GM23338 (cell line): ENCODE results near the gene TPM1. TPM values are rescaled to one million over a fixed set of nuclear protein-coding genes. Genes with fewer than 3 reads are reported as not detected.
A peak's percentile ranks its signal among the peaks of the same experiment; 100 is the strongest.

ENCODE experiments used
- ATAC-seq: fragments of 200-7000 bp; cut with Tn5 transposase; 3 replicates; pipeline ENCODE4 v1.9.1; 2020
- DNase-seq: peaks from one replicate; pipeline ENCODE4 v3.0.0-alpha.2; 2015; ENCODE audit warnings: low spot score
- H2AFZ ChIP-seq: fragments of 200-600 bp; sonication (generic); 2 replicates; pipeline ENCODE4 v1.8.0; 2016; ENCODE audit warnings: antibody characterized with exemption, mild to moderate bottlenecking, moderate library complexity
- H3F3A ChIP-seq: fragments of 200-600 bp; sonication (generic); replicated peaks from 2 replicates; pipeline ENCODE4 v1.8.0; 2017; ENCODE audit warnings: antibody characterized with exemption, mixed run types, low read depth
- H3K27ac ChIP-seq: fragments of 200-600 bp; sonication (generic); 2 replicates; pipeline ENCODE4 v1.6.1; 2016; ENCODE audit warnings: low read depth
- H3K27me3 ChIP-seq: fragments of 200-600 bp; sonication (generic); 2 replicates; pipeline ENCODE4 v1.8.0; 2016; ENCODE audit warnings: mild to moderate bottlenecking, mixed run types, moderate library complexity; ENCODE audit not compliant: insufficient read depth
- H3K36me3 ChIP-seq: fragments of 200-600 bp; sonication (generic); 2 replicates; pipeline ENCODE4 v1.8.0; 2016; ENCODE audit warnings: mild to moderate bottlenecking; ENCODE audit not compliant: insufficient read depth
- H3K4me1 ChIP-seq: fragments of 200-600 bp; sonication (generic); 2 replicates; pipeline ENCODE4 v1.8.0; 2016; ENCODE audit warnings: mild to moderate bottlenecking, moderate library complexity; ENCODE audit not compliant: insufficient read depth
- H3K4me2 ChIP-seq: fragments of 200-600 bp; sonication (generic); 2 replicates; pipeline ENCODE4 v1.7.1; 2017; ENCODE audit warnings: mixed run types
- H3K4me3 ChIP-seq: fragments of 200-600 bp; sonication (generic); 2 replicates; pipeline ENCODE4 v1.6.1; 2016; ENCODE audit warnings: mixed run types
- H3K79me2 ChIP-seq: fragments of 200-600 bp; sonication (generic); replicated peaks from 2 replicates; pipeline ENCODE4 v1.8.0; 2017; ENCODE audit warnings: mild to moderate bottlenecking; ENCODE audit not compliant: insufficient read depth
- H3K9me2 ChIP-seq: fragments of 200-600 bp; sonication (generic); 2 replicates; pipeline ENCODE4 v1.8.0; 2017; ENCODE audit not compliant: insufficient read depth
- H4K20me1 ChIP-seq: fragments of 200-600 bp; sonication (generic); replicated peaks from 2 replicates; pipeline ENCODE4 v1.8.0; 2017; ENCODE audit warnings: mild to moderate bottlenecking; ENCODE audit not compliant: insufficient read depth
- H3K27ac Mint-ChIP-seq: 2 replicates; pipeline ENCODE4 v1.8.0; 2020; ENCODE audit warnings: inconsistent platforms, mild to moderate bottlenecking, moderate library complexity, mixed read lengths
- H3K27me3 Mint-ChIP-seq: 3 replicates; pipeline ENCODE4 v1.8.0; 2022; ENCODE audit warnings: low read depth, mild to moderate bottlenecking, moderate library complexity, mixed read lengths, inconsistent platforms; ENCODE audit not compliant: insufficient read depth, poor library complexity
- H3K36me3 Mint-ChIP-seq: 3 replicates; pipeline ENCODE4 v1.8.0; 2021; ENCODE audit warnings: low read depth, mild to moderate bottlenecking, inconsistent platforms, moderate library complexity, mixed read lengths
- H3K4me1 Mint-ChIP-seq: 3 replicates; pipeline ENCODE4 v1.8.0; 2020; ENCODE audit warnings: mild to moderate bottlenecking, inconsistent platforms, mixed read lengths
- H3K4me3 Mint-ChIP-seq: 3 replicates; pipeline ENCODE4 v1.8.0; 2021; ENCODE audit warnings: moderate library complexity, mild to moderate bottlenecking, inconsistent platforms, mixed read lengths
- H3K9me3 Mint-ChIP-seq: 3 replicates; pipeline ENCODE4 v1.8.0; 2020; ENCODE audit warnings: moderate library complexity, mild to moderate bottlenecking, inconsistent platforms, mixed read lengths
- ETS1 ChIP-seq: IDR thresholded peaks from 2 replicates; pipeline ENCODE4 v1.6.1; 2016; ENCODE audit warnings: antibody characterized with exemption
- NANOG ChIP-seq: IDR thresholded peaks from 2 replicates; pipeline ENCODE4 v1.6.1; 2016; ENCODE audit warnings: antibody characterized with exemption, borderline replicate concordance
- POLR2AphosphoS5 ChIP-seq: IDR thresholded peaks from 2 replicates; pipeline ENCODE4 v1.6.1; 2016; ENCODE audit warnings: antibody characterized with exemption, low read depth
- ZNF114 ChIP-seq: fragments of 250-450 bp; sonication (Bioruptor Pico); IDR thresholded peaks from 2 replicates; pipeline ENCODE4 v1.5.0; 2020; ENCODE audit warnings: mild to moderate bottlenecking, moderate library complexity
- polyA plus RNA-seq: library from polyadenylated mRNA; unstranded; fragments of >200 nt; fragmentation: Nextera tagmentation; extraction: Ambion mirVana; gene quantifications from 2 replicates; pipeline ENCODE4 v1.2.1, GENCODE V29; 2016
- total RNA-seq: library from RNA; depleted of rRNA; stranded (reverse); fragments of >200 nt; shearing (Covaris generic); gene quantifications from 2 replicates; pipeline ENCODE4 v1.2.3, GENCODE V29; 2014
- TF ChIP-seq, protein P1 (sequence below): fragments of 250-450 bp; sonication (Bioruptor Pico); IDR thresholded peaks from 2 replicates; pipeline ENCODE4 v1.5.0; 2020; ENCODE audit warnings: mild to moderate bottlenecking, moderate library complexity
- TF ChIP-seq, protein P2 (sequence below), 2 experiments: fragments of 200-600 bp in 1 of 2; sonication (generic) in 1 of 2; conservative IDR thresholded peaks; 2 replicates each; pipeline versions ENCODE4 v1.5.1 to v1.6.1; 2016 to 2017; ENCODE audit warnings: antibody characterized with exemption in 2 of 2, low read depth in 2 of 2, mild to moderate bottlenecking in 2 of 2, moderate library complexity in 1 of 2

Gene TPM1
- total and polyA plus RNA-seq, 2 experiments from 2014 or later = 449 to 913 TPM

DNA sequence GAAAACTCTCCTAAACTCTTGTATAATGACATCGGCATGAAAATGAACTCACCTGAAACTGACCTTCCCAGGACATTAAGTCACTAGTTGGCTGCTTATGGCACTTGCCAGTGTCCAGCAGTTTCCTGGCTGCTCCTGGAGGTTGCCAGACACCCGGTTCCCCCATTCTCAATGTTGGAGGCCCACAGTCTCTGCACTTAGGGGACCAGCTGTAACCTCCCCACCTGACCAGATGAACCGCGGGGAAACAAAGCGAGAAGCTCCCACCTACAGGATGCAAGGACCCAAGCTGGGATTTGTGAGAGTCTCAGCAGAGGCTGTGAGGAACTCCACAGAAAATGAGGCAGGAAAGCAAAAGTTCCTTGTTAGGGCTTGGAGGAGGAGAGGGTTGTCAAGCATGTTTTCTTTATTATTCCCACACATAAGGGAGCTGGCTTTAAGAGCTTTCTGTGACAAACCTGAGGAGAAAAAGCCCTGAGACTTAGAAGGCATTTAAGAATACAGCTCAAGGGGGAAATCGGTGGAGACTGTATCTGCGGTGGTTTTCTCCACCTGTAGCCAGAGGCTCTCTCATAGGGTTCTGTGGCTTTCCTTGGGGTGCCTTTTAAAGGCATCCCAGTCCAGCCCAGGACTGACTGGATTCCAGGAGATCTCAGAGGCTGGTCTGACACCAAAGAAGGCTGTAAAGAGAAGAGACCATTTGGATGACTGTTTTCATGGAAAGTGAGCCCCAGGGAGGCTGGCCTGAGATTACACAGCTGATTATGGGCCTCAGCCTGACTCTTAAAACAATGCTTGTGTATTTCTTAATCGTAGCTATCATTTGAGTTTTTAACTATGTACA, 4.6 kb downstream of the TPM1 start:
- Histone ChIP-seq H2AFZ (no peak overlapping the region), H3K4me3 (peak overlapping the region; percentile 85), H3K27ac (peak overlapping the region; percentile 78), H3K36me3 (peaks cover 21% of the 10 kb centered on the region; the same call in 1 of the 2 replicates), H3K9me2 (no peaks in the 10 kb centered on the region), H3F3A (peaks cover 22% of the 10 kb centered on the region), H3K4me2 (peak overlapping the region; percentile 93), H3K4me1 (peaks cover 42% of the 10 kb centered on the region), H4K20me1 (peaks cover 24% of the 10 kb centered on the region; the same call in 1 of the 2 replicates), H3K79me2 (peaks cover 52% of the 10 kb centered on the region), H3K27me3 (no peaks in the 10 kb centered on the region)
- DNase-seq (peak; percentile 69), ATAC-seq (peak; percentile 9)
- TF ChIP-seq, protein P1, sequence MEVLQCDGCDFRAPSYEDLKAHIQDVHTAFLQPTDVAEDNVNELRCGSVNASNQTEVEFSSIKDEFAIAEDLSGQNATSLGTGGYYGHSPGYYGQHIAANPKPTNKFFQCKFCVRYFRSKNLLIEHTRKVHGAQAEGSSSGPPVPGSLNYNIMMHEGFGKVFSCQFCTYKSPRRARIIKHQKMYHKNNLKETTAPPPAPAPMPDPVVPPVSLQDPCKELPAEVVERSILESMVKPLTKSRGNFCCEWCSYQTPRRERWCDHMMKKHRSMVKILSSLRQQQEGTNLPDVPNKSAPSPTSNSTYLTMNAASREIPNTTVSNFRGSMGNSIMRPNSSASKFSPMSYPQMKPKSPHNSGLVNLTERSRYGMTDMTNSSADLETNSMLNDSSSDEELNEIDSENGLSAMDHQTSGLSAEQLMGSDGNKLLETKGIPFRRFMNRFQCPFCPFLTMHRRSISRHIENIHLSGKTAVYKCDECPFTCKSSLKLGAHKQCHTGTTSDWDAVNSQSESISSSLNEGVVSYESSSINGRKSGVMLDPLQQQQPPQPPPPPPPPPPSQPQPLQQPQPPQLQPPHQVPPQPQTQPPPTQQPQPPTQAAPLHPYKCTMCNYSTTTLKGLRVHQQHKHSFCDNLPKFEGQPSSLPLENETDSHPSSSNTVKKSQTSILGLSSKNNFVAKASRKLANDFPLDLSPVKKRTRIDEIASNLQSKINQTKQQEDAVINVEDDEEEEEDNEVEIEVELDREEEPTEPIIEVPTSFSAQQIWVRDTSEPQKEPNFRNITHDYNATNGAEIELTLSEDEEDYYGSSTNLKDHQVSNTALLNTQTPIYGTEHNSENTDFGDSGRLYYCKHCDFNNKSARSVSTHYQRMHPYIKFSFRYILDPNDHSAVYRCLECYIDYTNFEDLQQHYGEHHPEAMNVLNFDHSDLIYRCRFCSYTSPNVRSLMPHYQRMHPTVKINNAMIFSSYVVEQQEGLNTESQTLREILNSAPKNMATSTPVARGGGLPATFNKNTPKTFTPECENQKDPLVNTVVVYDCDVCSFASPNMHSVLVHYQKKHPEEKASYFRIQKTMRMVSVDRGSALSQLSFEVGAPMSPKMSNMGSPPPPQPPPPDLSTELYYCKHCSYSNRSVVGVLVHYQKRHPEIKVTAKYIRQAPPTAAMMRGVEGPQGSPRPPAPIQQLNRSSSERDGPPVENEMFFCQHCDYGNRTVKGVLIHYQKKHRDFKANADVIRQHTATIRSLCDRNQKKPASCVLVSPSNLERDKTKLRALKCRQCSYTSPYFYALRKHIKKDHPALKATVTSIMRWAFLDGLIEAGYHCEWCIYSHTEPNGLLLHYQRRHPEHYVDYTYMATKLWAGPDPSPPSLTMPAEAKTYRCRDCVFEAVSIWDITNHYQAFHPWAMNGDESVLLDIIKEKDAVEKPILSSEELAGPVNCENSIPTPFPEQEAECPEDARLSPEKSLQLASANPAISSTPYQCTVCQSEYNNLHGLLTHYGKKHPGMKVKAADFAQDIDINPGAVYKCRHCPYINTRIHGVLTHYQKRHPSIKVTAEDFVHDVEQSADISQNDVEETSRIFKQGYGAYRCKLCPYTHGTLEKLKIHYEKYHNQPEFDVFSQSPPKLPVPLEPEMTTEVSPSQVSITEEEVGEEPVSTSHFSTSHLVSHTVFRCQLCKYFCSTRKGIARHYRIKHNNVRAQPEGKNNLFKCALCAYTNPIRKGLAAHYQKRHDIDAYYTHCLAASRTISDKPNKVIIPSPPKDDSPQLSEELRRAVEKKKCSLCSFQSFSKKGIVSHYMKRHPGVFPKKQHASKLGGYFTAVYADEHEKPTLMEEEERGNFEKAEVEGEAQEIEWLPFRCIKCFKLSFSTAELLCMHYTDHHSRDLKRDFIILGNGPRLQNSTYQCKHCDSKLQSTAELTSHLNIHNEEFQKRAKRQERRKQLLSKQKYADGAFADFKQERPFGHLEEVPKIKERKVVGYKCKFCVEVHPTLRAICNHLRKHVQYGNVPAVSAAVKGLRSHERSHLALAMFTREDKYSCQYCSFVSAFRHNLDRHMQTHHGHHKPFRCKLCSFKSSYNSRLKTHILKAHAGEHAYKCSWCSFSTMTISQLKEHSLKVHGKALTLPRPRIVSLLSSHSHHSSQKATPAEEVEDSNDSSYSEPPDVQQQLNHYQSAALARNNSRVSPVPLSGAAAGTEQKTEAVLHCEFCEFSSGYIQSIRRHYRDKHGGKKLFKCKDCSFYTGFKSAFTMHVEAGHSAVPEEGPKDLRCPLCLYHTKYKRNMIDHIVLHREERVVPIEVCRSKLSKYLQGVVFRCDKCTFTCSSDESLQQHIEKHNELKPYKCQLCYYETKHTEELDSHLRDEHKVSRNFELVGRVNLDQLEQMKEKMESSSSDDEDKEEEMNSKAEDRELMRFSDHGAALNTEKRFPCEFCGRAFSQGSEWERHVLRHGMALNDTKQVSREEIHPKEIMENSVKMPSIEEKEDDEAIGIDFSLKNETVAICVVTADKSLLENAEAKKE (CRISPR knock-in tag) = peak; percentile 59; the same call in 1 of the 2 replicates
- no peak for TF ChIP-seq ZNF114 (CRISPR knock-in tag)
- no peak for TF ChIP-seq POLR2AphosphoS5
- no peak for TF ChIP-seq NANOG
- TF ChIP-seq ETS1 = no peak
- TF ChIP-seq, protein P2, sequence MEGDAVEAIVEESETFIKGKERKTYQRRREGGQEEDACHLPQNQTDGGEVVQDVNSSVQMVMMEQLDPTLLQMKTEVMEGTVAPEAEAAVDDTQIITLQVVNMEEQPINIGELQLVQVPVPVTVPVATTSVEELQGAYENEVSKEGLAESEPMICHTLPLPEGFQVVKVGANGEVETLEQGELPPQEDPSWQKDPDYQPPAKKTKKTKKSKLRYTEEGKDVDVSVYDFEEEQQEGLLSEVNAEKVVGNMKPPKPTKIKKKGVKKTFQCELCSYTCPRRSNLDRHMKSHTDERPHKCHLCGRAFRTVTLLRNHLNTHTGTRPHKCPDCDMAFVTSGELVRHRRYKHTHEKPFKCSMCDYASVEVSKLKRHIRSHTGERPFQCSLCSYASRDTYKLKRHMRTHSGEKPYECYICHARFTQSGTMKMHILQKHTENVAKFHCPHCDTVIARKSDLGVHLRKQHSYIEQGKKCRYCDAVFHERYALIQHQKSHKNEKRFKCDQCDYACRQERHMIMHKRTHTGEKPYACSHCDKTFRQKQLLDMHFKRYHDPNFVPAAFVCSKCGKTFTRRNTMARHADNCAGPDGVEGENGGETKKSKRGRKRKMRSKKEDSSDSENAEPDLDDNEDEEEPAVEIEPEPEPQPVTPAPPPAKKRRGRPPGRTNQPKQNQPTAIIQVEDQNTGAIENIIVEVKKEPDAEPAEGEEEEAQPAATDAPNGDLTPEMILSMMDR (conservative IDR thresholded peaks at IDR 0.05; ENCODE audit: low read depth in 2 of 2) = no peak
- Mint-ChIP-seq H3K36me3 (peaks cover 79% of the 10 kb centered on the region), H3K9me3 (no peaks in the 10 kb centered on the region; the same call in 2 of the 3 replicates), H3K4me1 (peaks cover 70% of the 10 kb centered on the region), H3K4me3 (peak overlapping the region; percentile 69), H3K27me3 (peaks cover 34% of the 10 kb centered on the region), H3K27ac (peak overlapping the region; percentile 85)
